RWPE1 (cell line): ENCODE measurements around the gene LAMB4.

Source experiments
- CTCF ChIA-PET: fragments of 350-600 bp; sonication (Branson Sonifier 250); formaldehyde crosslinking; extraction: SDS; loops from one replicate; lab custom pipeline; 2021; lab: Yijun Ruan, JAX
- POLR2A ChIA-PET: fragments of 400-600 bp; formaldehyde crosslinking; extraction: SDS; loops from one replicate; lab custom pipeline; 2020; ENCODE audit warnings: antibody characterized with exemption; ENCODE audit not compliant: low non-redundant PET; lab: Yijun Ruan, JAX
- DNase-seq: peaks from one replicate; pipeline ENCODE4 v3.0.0; 2012; ENCODE audit warnings: low spot score
- H3K27ac ChIP-seq: fragments of 450-650 bp; 2 replicates; pipeline ENCODE4 v1.5.1; 2017
- CTCF ChIP-seq: fragments of 450-650 bp; conservative IDR thresholded peaks from 2 replicates; pipeline ENCODE4 v1.5.1; 2017; ENCODE audit warnings: low read depth, mild to moderate bottlenecking

LAMB4 gene

GRCh38 chr7:108077709-108078108, 52.5 kb downstream of the LAMB4 start:
- no peak for TF ChIP-seq CTCF
- no peak overlapping the region for H3K27ac ChIP-seq
- ChIA-PET POLR2A (no interaction called here), CTCF (no interaction called here)
- no peak for DNase-seq

- DNase-seq, result no peak
- CTCF ChIA-PET, result no interaction called here
- TF ChIP-seq CTCF, result no peak
- POLR2A ChIA-PET, result no interaction called here
- H3K27ac ChIP-seq, result no peak overlapping the region
Measured at GRCh38 chr7:108076156-108076555, 54.0 kb downstream of the LAMB4 start.

GRCh38 chr7:108073305-108074070, 56.7 kb downstream of the LAMB4 start:
- ChIA-PET POLR2A (no interaction called here), CTCF (no interaction called here)
- no peak for DNase-seq
- no peak for TF ChIP-seq CTCF
- H3K27ac ChIP-seq, result no peak overlapping the region

GRCh38 chr7:108072739-108073138, 57.4 kb downstream of the LAMB4 start:
- H3K27ac ChIP-seq, result no peak overlapping the region
- no peak for DNase-seq
- no peak for TF ChIP-seq CTCF
- POLR2A ChIA-PET, result no interaction called here
- CTCF ChIA-PET, result no interaction called here

GRCh38 chr7:108072116-108072515, 58.0 kb downstream of the LAMB4 start:
- CTCF ChIA-PET, result no interaction called here
- DNase-seq, result no peak
- POLR2A ChIA-PET, result no interaction called here
- H3K27ac ChIP-seq, result no peak overlapping the region
- no peak for TF ChIP-seq CTCF

- no peak overlapping the region for H3K27ac ChIP-seq
- no peak for TF ChIP-seq CTCF
- no peak for DNase-seq
- ChIA-PET CTCF (no interaction called here), POLR2A (no interaction called here)
Measured at GRCh38 chr7:108071551-108071950, 58.6 kb downstream of the LAMB4 start.
